ENCODE results near the gene MIP.

- no peak for TF ChIP-seq CTCF (IDR thresholded peaks at IDR 0.05)
- no peak for TF ChIP-seq EZH2 (IDR thresholded peaks at IDR 0.05)
Observed at GRCh38 chr12:56437430-56438176, 16.9 kb downstream of the MIP start.

All from neural progenitor cell (in vitro differentiated cells).